Measurements from ENCODE around the gene KCNG1.

KCNG1 gene

GRCh38 chr20:50991076-50991475, 31.8 kb downstream of the KCNG1 start:
- no peak overlapping the region for H3K4me3 ChIP-seq (ENCODE audit: low read depth, low read length)
- no peak for DNase-seq (ENCODE audit: low read depth)
- TF ChIP-seq CTCF (IDR thresholded peaks at IDR 0.05; ENCODE audit: low read depth, low read length, missing control alignments): no peak

- peak; percentile 43 for DNase-seq (ENCODE audit: low read depth)
- peak; percentile 93 for TF ChIP-seq CTCF (IDR thresholded peaks at IDR 0.05; ENCODE audit: low read depth, low read length, missing control alignments)
- no peak overlapping the region for H3K4me3 ChIP-seq (ENCODE audit: low read depth, low read length)
These were observed 35.3 kb downstream of the KCNG1 start for GRCh38 chr20:50987493-50988210.

GRCh38 chr20:50983321-50983720, 39.6 kb downstream of the KCNG1 start:
- DNase-seq (ENCODE audit: low read depth): no peak
- no peak for TF ChIP-seq CTCF (IDR thresholded peaks at IDR 0.05; ENCODE audit: low read depth, low read length, missing control alignments)

GRCh38 chr20:50982363-50982762, 40.5 kb downstream of the KCNG1 start:
- H3K4me3 ChIP-seq (ENCODE audit: low read depth, low read length): no peak overlapping the region
- no peak for TF ChIP-seq CTCF (IDR thresholded peaks at IDR 0.05; ENCODE audit: low read depth, low read length, missing control alignments)
- DNase-seq (ENCODE audit: low read depth): no peak

More at GRCh38 chr20:50983321-50983720, 39.6 kb downstream of the KCNG1 start:
- H3K4me3 ChIP-seq (ENCODE audit: low read depth, low read length): no peak overlapping the region

GRCh38 chr20:50981714-50982048, 41.2 kb downstream of the KCNG1 start:
- DNase-seq (ENCODE audit: low read depth): no peak
- no peak overlapping the region for H3K4me3 ChIP-seq (ENCODE audit: low read depth, low read length)
- no peak for TF ChIP-seq CTCF (IDR thresholded peaks at IDR 0.05; ENCODE audit: low read depth, low read length, missing control alignments)

GRCh38 chr20:50980851-50981713, 41.8 kb downstream of the KCNG1 start:
- no peak overlapping the region for H3K4me3 ChIP-seq (ENCODE audit: low read depth, low read length)
- peak; percentile 85 for TF ChIP-seq CTCF (IDR thresholded peaks at IDR 0.05; ENCODE audit: low read depth, low read length, missing control alignments)
- no peak for DNase-seq (ENCODE audit: low read depth)
